ENCODE measurements around the gene SWT1.

DNA sequence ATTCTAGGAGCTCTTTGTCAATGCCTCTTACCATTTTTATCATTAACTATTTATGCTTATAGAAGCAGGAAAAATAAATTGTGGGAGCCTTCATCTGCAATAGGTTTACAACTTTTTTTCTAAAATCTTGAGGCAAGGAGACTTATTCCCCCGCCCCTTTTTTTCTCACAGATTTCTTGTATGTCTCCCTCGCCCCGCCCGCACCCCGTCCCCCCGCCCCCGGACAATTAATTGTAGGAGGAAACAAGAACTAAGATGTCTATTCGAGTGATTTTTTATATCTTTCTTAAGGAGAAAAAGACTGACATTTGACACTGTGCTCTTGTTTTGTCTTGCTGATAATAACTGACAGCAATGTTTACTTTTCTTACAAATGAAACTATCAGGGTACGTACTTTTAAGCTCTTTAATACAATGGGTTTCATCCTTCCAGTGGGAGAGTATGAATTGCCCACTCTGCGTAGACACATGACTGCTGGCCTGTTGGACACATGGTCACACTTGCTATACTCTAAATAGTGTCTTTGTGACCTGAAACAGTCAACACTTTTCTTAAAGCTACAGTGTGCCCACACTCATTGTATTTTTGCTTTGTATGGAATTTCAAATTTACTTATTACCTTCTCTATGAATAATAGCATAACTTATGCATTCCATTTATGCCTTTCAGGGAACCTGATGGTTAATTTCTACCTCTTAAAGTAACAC lies 161.6 kb downstream of the SWT1 start:
- TF ChIP-seq POLR2A (IDR thresholded peaks at IDR 0.05), result no peak
- TF ChIP-seq, protein P1, sequence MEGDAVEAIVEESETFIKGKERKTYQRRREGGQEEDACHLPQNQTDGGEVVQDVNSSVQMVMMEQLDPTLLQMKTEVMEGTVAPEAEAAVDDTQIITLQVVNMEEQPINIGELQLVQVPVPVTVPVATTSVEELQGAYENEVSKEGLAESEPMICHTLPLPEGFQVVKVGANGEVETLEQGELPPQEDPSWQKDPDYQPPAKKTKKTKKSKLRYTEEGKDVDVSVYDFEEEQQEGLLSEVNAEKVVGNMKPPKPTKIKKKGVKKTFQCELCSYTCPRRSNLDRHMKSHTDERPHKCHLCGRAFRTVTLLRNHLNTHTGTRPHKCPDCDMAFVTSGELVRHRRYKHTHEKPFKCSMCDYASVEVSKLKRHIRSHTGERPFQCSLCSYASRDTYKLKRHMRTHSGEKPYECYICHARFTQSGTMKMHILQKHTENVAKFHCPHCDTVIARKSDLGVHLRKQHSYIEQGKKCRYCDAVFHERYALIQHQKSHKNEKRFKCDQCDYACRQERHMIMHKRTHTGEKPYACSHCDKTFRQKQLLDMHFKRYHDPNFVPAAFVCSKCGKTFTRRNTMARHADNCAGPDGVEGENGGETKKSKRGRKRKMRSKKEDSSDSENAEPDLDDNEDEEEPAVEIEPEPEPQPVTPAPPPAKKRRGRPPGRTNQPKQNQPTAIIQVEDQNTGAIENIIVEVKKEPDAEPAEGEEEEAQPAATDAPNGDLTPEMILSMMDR (IDR thresholded peaks at IDR 0.05), result no peak
